GM13976 (cell line): ENCODE results near the gene PAXX.
"Not testable (repeated sequence)": the region's sequence is repeated elsewhere in the genome, so short reads cannot be mapped to it uniquely, and the experiment has no call there.

Experiments used
- DNase-seq: peaks from one replicate; pipeline ENCODE4 v3.0.0; 2012; ENCODE audit warnings: low spot score
- CTCF ChIP-seq: IDR thresholded peaks from 2 replicates; pipeline ENCODE4 v1.5.1; 2012; ENCODE audit warnings: borderline replicate concordance, mild to moderate bottlenecking; ENCODE audit not compliant: insufficient read depth; ENCODE audit errors: extremely low read depth, missing control alignments, control extremely low read depth
- in situ Hi-C: fragments of 300-500 bp; cut with MboI; formaldehyde crosslinking; loops from one replicate; pipeline ENCODE4 v1.12.0; 2022; ENCODE audit warnings: low sequenced_read_pairs, mixed read lengths, inconsistent platforms; ENCODE audit not compliant: unreplicated experiment

The PAXX gene

GRCh38 chr9:137004285-137004684 is 12.1 kb downstream of the PAXX start:
- DNase-seq, in situ Hi-C loops: not testable (repeated sequence)
- TF ChIP-seq CTCF = peak; percentile 17

DNA sequence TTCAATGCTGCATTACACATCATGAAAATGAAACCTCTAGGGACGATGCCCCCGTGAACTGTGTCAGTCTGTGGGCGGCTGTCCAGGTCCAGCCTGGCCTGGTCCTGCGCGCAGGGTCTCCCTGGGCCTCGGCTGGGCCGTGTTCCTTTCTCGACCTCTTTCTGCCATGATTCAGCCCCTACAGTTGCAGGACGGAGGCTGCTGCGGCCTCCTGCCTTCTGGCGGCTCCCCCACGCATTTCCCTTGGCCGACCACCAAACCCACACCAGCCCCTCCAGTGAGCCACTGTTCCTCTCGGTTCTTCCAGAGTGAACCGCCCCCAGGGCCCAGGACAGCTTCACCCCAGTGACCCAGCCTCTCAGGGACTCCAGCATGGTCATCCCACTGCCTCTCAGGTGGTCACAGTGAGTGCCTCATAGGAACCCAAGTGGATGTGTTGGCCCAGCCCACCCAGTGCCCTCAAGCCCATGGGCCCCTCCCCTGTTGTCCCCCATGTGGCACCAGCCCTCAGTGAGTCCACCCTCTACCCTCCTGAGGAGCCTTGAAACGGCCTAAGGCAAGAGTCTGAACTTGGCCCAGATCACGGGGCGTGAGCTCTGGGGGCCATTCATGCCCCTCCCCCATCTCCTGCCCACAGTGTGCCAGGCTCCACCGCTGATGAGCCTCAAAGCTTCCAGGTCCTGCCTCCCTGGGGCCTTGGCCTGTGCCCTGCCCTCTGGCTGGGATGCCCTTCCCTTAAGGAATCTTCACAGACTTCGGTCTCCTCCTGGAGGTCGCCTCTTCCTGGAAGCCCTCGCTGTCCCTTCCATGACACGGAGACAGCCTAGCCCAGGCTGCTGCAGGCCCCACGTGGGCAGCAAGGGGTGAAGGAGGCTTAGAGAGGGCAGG is 14.1 kb downstream of the PAXX start:
- no peak for DNase-seq
- in situ Hi-C loops = no loop called here
- no peak for TF ChIP-seq CTCF

DNA sequence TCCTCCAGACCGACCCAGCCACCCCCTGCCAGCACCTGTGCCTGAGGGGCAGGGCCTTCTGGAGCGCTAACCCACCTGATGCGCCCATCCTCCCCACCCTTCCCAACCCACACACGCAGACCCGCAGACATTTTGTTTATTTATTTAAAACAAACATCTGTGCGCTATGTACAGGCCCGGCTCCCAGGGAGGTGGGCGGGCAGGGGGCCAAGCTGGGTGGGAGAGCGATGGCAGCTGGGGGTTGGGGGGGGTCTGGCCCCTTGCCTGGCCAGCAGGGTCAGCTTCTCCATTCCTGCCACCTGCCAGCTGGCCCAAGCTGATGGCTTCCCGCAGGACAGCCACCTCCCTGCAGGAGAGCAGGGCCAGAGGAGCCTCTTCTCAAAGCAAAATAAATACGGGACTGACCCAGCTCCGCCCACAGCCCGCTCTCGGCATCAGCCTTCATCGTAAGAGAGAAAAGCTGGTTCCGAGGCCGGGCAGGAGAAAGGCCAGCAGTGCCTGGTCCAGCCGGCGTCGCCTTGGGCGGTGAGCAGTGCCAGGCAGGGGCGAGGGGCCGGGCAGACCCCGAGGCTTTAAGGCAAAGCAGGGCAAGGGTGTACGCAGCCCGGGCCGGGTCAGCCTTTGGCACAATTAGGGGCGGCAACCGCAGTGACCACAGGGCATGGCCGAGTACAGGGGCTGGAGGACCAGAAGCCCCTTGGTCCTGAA is 15.0 kb downstream of the PAXX start:
- in situ Hi-C loops = no loop called here
- no peak for DNase-seq
- no peak for TF ChIP-seq CTCF

GRCh38 chr9:137007816-137008270 is 15.6 kb downstream of the PAXX start:
- in situ Hi-C loops = no loop called here
- TF ChIP-seq CTCF = no peak
- DNase-seq = no peak

DNA sequence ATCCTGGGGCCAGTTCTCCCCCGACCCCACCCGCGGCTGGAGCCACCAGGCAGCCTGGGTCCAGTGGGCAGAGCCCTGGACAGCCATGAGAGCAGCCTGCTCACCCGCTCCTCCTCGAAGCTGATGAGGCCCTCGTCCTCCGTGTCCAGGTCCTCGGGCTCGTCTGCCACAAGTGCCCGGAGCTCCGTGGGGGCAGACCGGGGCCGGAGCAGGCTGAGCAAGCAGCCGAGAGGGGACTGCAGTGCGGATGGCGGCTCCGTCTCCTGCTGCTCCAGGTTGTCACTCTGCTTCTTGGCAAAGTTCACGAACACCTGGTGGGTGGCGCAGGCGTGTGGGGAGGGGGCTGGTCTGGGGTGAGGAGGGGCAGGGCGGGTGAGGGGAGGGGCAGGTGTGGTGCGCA is 16.1 kb downstream of the PAXX start:
- TF ChIP-seq CTCF = no peak
- DNase-seq = no peak
- in situ Hi-C loops = no loop called here

DNA sequence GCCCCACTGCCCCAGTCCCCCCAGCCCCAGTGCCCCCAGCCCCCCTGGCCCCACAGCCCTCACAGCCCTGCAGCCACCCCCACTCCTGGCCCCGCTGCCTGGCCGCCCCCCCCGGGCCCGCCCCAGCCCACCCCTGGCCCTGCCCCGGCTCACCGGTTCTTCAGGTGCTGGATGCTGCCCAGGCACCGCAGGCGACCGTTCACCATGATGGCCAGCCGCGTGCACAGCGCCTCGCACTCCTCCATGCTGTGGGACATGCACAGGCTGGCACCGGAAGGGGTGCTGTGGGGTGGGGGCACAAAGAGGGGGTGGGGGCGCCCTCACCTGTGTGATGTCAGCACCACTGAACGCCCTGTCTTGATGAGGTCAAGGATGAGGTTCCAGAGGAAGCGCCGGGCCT is 17.0 kb downstream of the PAXX start:
- DNase-seq = no peak
- TF ChIP-seq CTCF = no peak
- in situ Hi-C loops = no loop called here
